COLO668 (cell line): ENCODE measurements around the gene CD1C.
"Not testable (repeated sequence)": the region's sequence is repeated elsewhere in the genome, so short reads cannot be mapped to it uniquely, and the experiment has no call there.

Experiments used
- DNase-seq: peaks from one replicate; lab custom pipeline; 2025; ENCODE audit not compliant: unreplicated experiment; lab: John Stamatoyannopoulos, UW

Gene CD1C

GRCh38 chr1:158328426-158328825 lies 38.7 kb downstream of the CD1C start:
- DNase-seq: no peak

- no peak for DNase-seq
Observed at GRCh38 chr1:158329300-158329699, 39.6 kb downstream of the CD1C start.

- no peak for DNase-seq
Observed at GRCh38 chr1:158329733-158330132, 40.0 kb downstream of the CD1C start.

GRCh38 chr1:158330391-158331105 lies 40.8 kb downstream of the CD1C start:
- no peak for DNase-seq

GRCh38 chr1:158331106-158331425 lies 41.3 kb downstream of the CD1C start:
- DNase-seq: no peak

- DNase-seq: no peak
Observed at GRCh38 chr1:158331481-158332150, 41.9 kb downstream of the CD1C start, which contains the start of gene CD1B. Gene CD1B (minus strand): TSS chr1:158331531. CDS start chr1:158331423, 108 bp downstream.

- DNase-seq: no peak
Observed at GRCh38 chr1:158333405-158334155, 43.9 kb downstream of the CD1C start.

GRCh38 chr1:158334526-158335212 lies 44.9 kb downstream of the CD1C start:
- DNase-seq: no peak

- DNase-seq: no peak
Observed at GRCh38 chr1:158335213-158335532, 45.5 kb downstream of the CD1C start.

GRCh38 chr1:158336413-158336812 lies 46.7 kb downstream of the CD1C start:
- DNase-seq: not testable (repeated sequence)
